ES-I3 (cell line): Measurements from ENCODE around the gene PRDX5.
A peak's percentile ranks its signal among the peaks of the same experiment; 100 is the strongest.

ENCODE experiments used
- H3K36me3 ChIP-seq: 2 replicates; pipeline ENCODE4 v1.6.1; 2013; ENCODE audit warnings: mild to moderate bottlenecking, low read length, control low read depth, moderate library complexity; ENCODE audit not compliant: insufficient read depth
- H3K4me1 ChIP-seq: 2 replicates; pipeline ENCODE4 v1.6.1; 2013; ENCODE audit warnings: mild to moderate bottlenecking, control low read depth, low read length; ENCODE audit not compliant: insufficient read depth
- H3K9ac ChIP-seq: 2 replicates; pipeline ENCODE4 v1.6.1; 2013; ENCODE audit warnings: low read depth, mild to moderate bottlenecking, low read length, moderate library complexity
- H3K9me3 ChIP-seq: 2 replicates; pipeline ENCODE4 v1.6.1; 2013; ENCODE audit warnings: mild to moderate bottlenecking, low read length, moderate library complexity; ENCODE audit not compliant: control insufficient read depth, insufficient read depth

PRDX5 gene

DNA sequence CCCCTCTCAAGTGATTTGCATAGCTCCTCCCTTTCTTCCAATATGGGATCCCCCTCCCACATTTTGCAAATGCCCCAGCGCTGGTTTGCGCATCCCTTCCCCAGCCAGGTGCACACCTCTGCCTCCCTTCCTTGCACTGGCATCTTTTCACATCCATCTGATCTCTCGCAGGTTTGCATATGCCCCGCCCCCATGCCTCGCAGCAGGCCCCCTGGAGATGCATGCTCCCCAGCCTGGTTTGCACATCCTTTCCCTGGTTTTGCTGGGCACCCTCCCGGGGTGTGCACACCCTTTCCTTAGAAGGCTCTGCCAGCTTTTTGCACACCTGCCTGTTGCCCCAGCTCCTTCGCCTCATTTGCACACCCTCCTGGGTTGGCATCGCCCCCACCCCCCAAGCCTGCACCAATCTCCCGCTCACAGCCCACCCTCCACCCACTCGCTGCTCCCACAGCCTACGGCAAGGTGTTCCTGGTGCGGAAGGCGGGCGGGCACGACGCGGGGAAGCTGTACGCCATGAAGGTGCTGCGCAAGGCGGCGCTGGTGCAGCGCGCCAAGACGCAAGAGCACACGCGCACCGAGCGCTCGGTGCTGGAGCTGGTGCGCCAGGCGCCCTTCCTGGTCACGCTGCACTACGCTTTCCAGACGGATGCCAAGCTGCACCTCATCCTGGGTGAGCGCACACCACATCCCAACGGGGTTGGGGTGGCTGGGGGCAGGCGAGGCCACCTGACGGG, 42.0 kb downstream of the PRDX5 start:
- Histone ChIP-seq H3K9me3 (no peaks in the 10 kb centered on the region), H3K9ac (peak overlapping the region; percentile 86), H3K36me3 (0 out of 2 replicates have a peak, but pooled peaks cover 3% of the 10 kb centered on the region), H3K4me1 (peaks cover 26% of the 10 kb centered on the region; the same call in 1 of the 2 replicates)

DNA sequence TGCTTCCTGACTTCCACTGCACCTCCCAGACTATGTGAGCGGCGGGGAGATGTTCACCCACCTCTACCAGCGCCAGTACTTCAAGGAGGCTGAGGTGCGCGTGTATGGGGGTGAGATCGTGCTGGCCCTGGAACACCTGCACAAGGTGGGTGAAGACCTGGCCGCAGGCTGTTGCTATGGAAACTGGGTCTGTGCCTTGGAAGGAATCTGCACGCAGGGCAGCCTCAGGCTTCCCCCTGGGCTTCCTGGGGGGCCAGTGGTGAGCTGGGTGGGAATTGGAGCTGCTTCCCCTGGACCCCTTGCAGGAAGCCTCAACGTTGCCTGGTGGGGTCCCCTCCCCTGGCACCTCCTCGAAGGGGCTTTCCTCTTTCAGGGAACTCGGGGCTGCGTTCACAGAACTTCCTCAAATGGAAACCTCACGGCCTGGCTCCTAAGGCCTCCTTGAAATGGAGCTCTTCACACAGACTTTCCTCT, 42.6 kb downstream of the PRDX5 start:
- 0 out of 2 replicates have a peak, but pooled peaks cover 3% of the 10 kb centered on the region for H3K36me3 ChIP-seq
- H3K9ac ChIP-seq, result no peak overlapping the region
- H3K9me3 ChIP-seq, result no peaks in the 10 kb centered on the region
- peaks cover 23% of the 10 kb centered on the region; the same call in 1 of the 2 replicates for H3K4me1 ChIP-seq

DNA sequence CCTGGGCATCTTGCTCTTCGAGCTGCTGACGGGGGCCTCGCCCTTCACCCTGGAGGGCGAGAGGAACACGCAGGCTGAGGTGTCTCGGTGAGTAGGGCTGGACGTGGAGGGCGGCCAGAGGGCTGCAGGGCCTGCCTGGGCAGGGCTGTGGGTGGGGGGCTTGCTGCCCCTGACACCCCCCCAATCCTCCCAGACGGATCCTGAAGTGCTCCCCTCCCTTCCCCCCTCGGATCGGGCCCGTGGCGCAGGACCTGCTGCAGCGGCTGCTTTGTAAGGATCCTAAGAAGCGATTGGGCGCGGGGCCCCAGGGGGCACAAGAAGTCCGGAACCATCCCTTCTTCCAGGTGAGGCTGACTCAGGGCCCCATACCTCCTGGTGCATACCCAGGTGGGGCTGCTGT, 43.7 kb downstream of the PRDX5 start:
- peaks cover 6% of the 10 kb centered on the region; the same call in 1 of the 2 replicates for H3K36me3 ChIP-seq

DNA sequence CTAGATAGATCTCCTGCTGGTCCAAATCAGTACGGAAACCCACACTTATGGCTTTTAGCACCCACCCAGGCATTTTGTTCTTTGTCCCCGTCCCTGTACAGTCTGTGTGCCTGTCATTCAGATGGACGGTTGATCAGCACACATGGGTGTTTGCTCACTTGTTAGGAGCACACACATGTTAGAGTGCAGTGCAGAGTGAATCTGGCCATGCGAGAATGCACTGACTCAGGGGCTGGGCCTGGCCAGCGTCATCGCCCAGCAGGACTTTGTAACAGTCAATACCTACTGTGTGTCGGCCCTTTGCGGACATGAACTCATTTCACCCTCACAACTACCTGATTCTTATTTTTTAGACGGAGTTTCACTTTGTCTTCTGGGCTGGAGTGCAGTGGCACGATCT, 44.4 kb downstream of the PRDX5 start:
- H3K9ac ChIP-seq, result no peak overlapping the region
- no peaks in the 10 kb centered on the region for H3K9me3 ChIP-seq
- H3K36me3 ChIP-seq, result peaks cover 6% of the 10 kb centered on the region; the same call in 1 of the 2 replicates
- peaks cover 14% of the 10 kb centered on the region; the same call in 1 of the 2 replicates for H3K4me1 ChIP-seq

More for the DNA sequence above, 43.7 kb downstream of the PRDX5 start:
- Histone ChIP-seq H3K9ac (no peak overlapping the region), H3K9me3 (no peaks in the 10 kb centered on the region), H3K4me1 (peaks cover 18% of the 10 kb centered on the region; the same call in 1 of the 2 replicates)

GRCh38 chr11:64364435-64364834, 46.5 kb downstream of the PRDX5 start:
- H3K9ac ChIP-seq, result no peak overlapping the region
- H3K9me3 ChIP-seq, result no peaks in the 10 kb centered on the region
- H3K4me1 ChIP-seq, result no peaks in the 10 kb centered on the region
- peaks cover 6% of the 10 kb centered on the region; the same call in 1 of the 2 replicates for H3K36me3 ChIP-seq

DNA sequence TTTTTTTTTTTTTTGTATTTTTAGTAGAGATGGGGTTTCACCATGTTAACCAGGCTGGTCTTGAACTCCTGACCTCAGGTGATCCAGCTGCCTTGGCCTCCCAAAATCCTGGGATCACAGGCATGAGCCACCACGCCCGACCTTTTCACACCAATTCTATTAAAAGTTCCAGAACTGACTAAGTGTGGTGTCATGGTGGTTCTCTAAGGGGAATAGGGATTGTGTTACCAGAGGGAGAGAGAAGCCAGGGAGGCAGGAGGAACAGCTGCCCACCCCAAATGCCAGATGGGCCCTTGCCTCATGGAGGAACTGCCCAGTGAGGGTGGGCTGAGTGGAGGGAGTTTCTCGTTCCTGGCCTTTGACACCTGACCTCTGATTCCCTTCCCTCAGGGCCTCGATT, 47.0 kb downstream of the PRDX5 start:
- Histone ChIP-seq H3K9ac (no peak overlapping the region), H3K36me3 (peaks cover 6% of the 10 kb centered on the region; the same call in 1 of the 2 replicates)

DNA sequence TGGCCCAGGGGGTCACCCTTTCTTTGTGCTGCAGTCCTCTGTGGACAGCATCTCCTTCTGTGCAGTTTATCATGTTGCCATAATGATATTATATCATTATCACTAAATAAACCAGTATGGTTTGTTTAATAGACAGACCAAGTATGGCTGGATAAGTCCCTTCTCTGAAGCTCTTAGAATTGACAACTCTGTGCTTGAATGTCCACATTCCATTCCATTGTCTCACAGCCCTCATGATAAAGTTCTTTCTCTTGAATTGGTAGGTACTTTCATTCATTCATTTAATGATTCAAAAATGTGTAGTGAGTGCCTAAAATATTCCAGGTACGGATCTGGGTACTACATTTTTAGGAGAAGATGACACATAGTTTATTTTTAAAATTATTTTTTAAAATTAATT, 48.8 kb downstream of the PRDX5 start:
- Histone ChIP-seq H3K4me1 (no peaks in the 10 kb centered on the region), H3K9me3 (no peaks in the 10 kb centered on the region), H3K9ac (no peak overlapping the region), H3K36me3 (peaks cover 6% of the 10 kb centered on the region; the same call in 1 of the 2 replicates)

More for the DNA sequence above, 47.0 kb downstream of the PRDX5 start:
- no peaks in the 10 kb centered on the region for H3K4me1 ChIP-seq
- H3K9me3 ChIP-seq, result no peaks in the 10 kb centered on the region

DNA sequence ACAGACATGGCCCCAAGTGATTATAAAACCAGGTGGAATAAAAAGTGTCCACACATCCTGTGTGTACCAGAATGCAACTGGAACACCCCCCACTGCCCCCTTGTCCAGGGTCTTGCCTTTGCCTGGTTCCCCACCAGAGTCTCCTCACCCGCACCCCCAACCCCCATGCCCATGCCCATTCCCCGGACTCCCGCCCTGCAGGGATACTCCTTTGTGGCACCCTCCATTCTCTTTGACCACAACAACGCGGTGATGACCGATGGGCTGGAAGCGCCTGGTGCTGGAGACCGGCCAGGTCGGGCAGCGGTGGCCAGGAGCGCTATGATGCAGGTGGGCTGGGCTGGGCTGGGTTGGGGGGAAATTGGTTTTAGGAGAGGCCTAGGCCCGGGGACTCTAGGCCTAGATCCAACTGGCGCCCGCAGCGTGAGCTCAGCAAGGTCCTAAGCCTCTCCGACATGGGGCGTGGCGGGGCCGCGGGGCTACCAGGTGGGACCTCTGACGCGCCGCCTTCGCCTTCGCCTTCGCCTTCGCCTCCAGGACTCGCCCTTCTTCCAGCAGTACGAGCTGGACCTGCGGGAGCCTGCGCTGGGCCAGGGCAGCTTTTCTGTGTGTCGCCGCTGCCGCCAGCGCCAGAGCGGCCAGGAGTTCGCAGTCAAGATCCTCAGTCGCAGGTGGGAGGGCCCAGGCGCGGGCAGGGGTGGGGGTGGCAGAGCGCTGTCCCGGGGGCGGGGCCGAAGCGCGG, 50.2 kb downstream of the PRDX5 start:
- H3K36me3 ChIP-seq, result peaks cover 3% of the 10 kb centered on the region; the same call in 1 of the 2 replicates
- peaks cover 4% of the 10 kb centered on the region; the same call in 1 of the 2 replicates for H3K4me1 ChIP-seq
- no peaks in the 10 kb centered on the region for H3K9me3 ChIP-seq
- no peak overlapping the region for H3K9ac ChIP-seq

DNA sequence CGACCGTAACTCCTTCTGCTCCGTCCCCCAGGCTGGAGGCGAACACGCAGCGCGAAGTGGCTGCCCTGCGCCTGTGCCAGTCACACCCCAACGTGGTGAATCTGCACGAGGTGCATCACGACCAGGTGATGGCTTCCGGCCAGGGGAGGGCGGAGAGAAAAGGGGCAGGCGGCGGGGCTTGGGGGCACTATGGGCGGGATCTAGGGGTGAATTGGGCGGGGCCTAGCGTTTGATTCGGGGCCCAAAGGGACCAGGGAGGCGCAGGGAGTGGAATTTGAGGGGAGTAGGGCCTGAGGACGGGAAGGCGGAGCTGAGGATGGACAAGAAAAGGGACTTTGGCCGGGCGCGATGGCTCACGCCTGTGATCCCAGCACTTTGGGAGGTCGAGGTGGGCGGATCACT, 50.8 kb downstream of the PRDX5 start:
- Histone ChIP-seq H3K9ac (no peak overlapping the region), H3K36me3 (peaks cover 3% of the 10 kb centered on the region; the same call in 1 of the 2 replicates), H3K9me3 (no peaks in the 10 kb centered on the region), H3K4me1 (peaks cover 5% of the 10 kb centered on the region; the same call in 1 of the 2 replicates)

- no peaks in the 10 kb centered on the region for H3K9me3 ChIP-seq
- peaks cover 3% of the 10 kb centered on the region; the same call in 1 of the 2 replicates for H3K36me3 ChIP-seq
- H3K9ac ChIP-seq, result no peak overlapping the region
- peaks cover 8% of the 10 kb centered on the region; the same call in 1 of the 2 replicates for H3K4me1 ChIP-seq
Measured at GRCh38 chr11:64369440-64370421, 51.8 kb downstream of the PRDX5 start.

GRCh38 chr11:64371201-64371600, 53.3 kb downstream of the PRDX5 start:
- Histone ChIP-seq H3K9me3 (no peaks in the 10 kb centered on the region), H3K36me3 (no peaks in the 10 kb centered on the region), H3K4me1 (peaks cover 8% of the 10 kb centered on the region; the same call in 1 of the 2 replicates), H3K9ac (no peak overlapping the region)
